Bronchial epithelial cell (primary cell): ENCODE measurements around the gene NFAM1. TPM values are rescaled to one million over a fixed set of nuclear protein-coding genes. Genes with fewer than 3 reads are reported as not detected.

Source experiments
- DNase-seq: peaks from one replicate; pipeline ENCODE4 v3.0.0-alpha.2; 2010; ENCODE audit warnings: low read depth
- FAIRE-seq: peaks from 2 replicates; lab custom pipeline; 2011; peaks lifted over from hg19 to GRCh38; lab: Jason Lieb, UNC
- H3K27me3 ChIP-seq: 2 replicates; pipeline ENCODE4 v1.5.1; 2011; ENCODE audit warnings: low read length; ENCODE audit not compliant: control insufficient read depth, insufficient read depth
- H3K36me3 ChIP-seq: 2 replicates; pipeline ENCODE4 v1.5.1; 2011; ENCODE audit warnings: low read length; ENCODE audit not compliant: control insufficient read depth, insufficient read depth
- H3K4me3 ChIP-seq: 2 replicates; pipeline ENCODE4 v1.5.1; 2011; ENCODE audit warnings: mild to moderate bottlenecking, low read depth, low read length, control low read depth
- total RNA-seq: library from RNA; depleted of rRNA; stranded (reverse); fragments of >200 nt; gene quantifications from 2 replicates; pipeline ENCODE4 v1.2.1, GENCODE V29; 2014
- TF ChIP-seq, protein P1 (sequence below): IDR thresholded peaks from 2 replicates; pipeline ENCODE4 v1.5.1; 2011; ENCODE audit warnings: mild to moderate bottlenecking, moderate library complexity, low read length, control low read depth, inconsistent platforms; ENCODE audit not compliant: insufficient read depth, severe bottlenecking

The NFAM1 gene
- total RNA-seq, 1 donor from 2014 or later: not detected

GRCh38 chr22:42337356-42337755, 94.8 kb downstream of the NFAM1 start:
- TF ChIP-seq, protein P1, sequence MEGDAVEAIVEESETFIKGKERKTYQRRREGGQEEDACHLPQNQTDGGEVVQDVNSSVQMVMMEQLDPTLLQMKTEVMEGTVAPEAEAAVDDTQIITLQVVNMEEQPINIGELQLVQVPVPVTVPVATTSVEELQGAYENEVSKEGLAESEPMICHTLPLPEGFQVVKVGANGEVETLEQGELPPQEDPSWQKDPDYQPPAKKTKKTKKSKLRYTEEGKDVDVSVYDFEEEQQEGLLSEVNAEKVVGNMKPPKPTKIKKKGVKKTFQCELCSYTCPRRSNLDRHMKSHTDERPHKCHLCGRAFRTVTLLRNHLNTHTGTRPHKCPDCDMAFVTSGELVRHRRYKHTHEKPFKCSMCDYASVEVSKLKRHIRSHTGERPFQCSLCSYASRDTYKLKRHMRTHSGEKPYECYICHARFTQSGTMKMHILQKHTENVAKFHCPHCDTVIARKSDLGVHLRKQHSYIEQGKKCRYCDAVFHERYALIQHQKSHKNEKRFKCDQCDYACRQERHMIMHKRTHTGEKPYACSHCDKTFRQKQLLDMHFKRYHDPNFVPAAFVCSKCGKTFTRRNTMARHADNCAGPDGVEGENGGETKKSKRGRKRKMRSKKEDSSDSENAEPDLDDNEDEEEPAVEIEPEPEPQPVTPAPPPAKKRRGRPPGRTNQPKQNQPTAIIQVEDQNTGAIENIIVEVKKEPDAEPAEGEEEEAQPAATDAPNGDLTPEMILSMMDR: no peak
- FAIRE-seq (no peak), DNase-seq (no peak)
- Histone ChIP-seq H3K27me3 (peaks cover 5% of the 10 kb centered on the region), H3K36me3 (no peaks in the 10 kb centered on the region), H3K4me3 (no peak overlapping the region)

DNA sequence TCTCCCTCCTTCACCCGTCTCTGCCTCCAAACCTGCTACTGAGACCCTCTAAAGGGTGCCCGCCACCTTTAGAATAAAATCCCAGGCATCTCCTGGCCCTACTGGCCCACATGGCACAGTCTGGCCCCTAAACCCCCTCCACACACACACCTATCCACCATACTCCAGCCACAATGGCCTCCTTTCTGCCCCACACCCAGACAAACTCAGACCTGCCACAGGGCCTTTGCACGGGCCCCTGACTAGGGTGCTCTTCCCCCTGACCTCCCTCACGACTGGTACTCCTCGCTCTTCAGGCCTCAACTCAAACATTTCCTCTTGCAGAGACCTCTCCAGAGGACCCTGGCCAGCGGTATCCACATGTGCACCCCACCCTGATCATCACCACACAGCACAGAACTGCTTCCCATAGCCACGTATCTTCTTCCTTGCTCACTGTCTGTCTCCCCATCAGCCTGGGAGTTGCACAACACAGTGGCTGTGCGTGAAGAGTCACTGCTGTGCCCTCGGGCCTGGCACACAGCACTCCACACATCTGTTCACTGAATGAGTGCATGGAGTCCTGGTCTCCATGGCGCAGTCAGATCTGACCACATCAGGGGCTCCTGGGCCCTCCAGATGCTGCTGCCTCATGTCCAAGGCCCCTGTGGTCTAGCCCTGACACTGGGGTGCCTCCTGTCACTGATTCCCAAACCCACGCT, 95.5 kb downstream of the NFAM1 start:
- TF ChIP-seq, protein P1: no peak

DNA sequence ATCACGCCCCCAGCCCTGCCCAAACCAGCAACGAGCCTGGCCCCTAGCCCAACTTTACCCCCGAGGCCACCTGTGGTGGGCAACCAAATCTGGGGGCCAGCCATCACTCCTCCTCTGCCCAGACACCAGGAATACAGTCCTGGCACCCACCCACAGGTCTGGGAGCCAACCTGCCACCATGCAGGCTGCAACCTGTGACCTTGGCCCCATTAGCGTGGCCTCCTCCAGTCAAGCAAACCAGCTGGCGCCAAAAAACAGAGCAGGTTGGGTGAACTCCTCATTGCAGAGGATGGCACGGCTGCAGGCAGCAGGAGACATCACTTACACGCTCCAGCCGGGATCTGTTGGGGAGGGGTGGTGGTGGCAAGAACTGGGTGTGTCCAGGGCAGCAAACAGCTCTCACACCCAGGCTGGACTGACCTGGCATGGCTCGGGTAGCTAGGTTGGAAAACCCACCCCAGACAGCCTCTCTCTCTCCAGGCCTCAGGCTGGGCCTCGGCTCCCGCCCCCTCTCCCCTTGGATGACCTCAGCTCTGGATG, 96.3 kb downstream of the NFAM1 start:
- H3K27me3 ChIP-seq: peaks cover under 1% of the 10 kb centered on the region
- no peak for DNase-seq
- H3K36me3 ChIP-seq: no peaks in the 10 kb centered on the region
- no peak overlapping the region for H3K4me3 ChIP-seq
- TF ChIP-seq, protein P1: no peak
- FAIRE-seq: no peak

More for the DNA sequence above, 95.5 kb downstream of the NFAM1 start:
- Histone ChIP-seq H3K27me3 (peaks cover 2% of the 10 kb centered on the region), H3K36me3 (no peaks in the 10 kb centered on the region), H3K4me3 (no peak overlapping the region)
- FAIRE-seq: peak; percentile 13
- no peak for DNase-seq

- no peak overlapping the region for H3K4me3 ChIP-seq
- no peaks in the 10 kb centered on the region for H3K36me3 ChIP-seq
- no peaks in the 10 kb centered on the region for H3K27me3 ChIP-seq
- TF ChIP-seq, protein P1: no peak
- DNase-seq (no peak), FAIRE-seq (no peak)
These were observed 97.2 kb downstream of the NFAM1 start for GRCh38 chr22:42334875-42335512.

DNA sequence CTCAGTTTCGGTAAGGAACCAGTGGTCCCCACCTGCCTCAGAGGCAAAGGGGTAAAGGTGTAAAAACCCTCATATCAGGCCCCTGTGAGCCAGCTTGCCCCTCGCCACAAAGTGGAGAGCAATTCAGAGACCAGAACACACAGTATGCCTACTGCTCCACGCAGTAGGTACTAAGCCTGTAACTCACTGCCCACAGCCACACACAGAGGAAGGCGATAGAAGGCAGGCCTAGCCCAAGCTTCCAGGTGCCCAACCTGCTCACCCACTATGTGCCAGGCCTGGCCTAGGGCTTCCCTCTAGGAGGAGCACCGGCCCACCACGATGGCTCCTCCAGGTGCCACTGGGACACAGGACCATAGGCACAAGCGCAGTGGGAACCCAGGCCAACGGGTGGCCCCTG, 98.7 kb downstream of the NFAM1 start:
- DNase-seq: no peak
- Histone ChIP-seq H3K27me3 (no peaks in the 10 kb centered on the region), H3K4me3 (no peak overlapping the region), H3K36me3 (no peaks in the 10 kb centered on the region)
- TF ChIP-seq, protein P1: no peak
- no peak for FAIRE-seq
